Posterior vena cava (tissue), 2 donors: ENCODE measurements around the gene MYH2. TPM values are rescaled to one million over a fixed set of nuclear protein-coding genes. Genes with fewer than 3 reads are reported as not detected.
"Not testable (repeated sequence)": the region's sequence is repeated elsewhere in the genome, so short reads cannot be mapped to it uniquely, and the experiment has no call there.

Experiments
- DNase-seq: peaks from one replicate; pipeline ENCODE4 v3.0.0-alpha.2; 2020; ENCODE audit warnings: low spot score
- intact Hi-C, 2 donors: fragments of 100-400 bp; cut with DNase I; formaldehyde crosslinking; loops; one replicate each; pipeline versions ENCODE4 v1.14.1 to v1.14.2; 2022 to 2023
- long read RNA-seq, 2 donors: library from polyadenylated mRNA; unstranded; transcript quantifications; one replicate each; pipeline ENCODE4 v2.0.0, GENCODE V29; 2020 to 2021
- total RNA-seq, 2 donors: library from RNA; stranded (reverse); fragmentation: NEBNext Ultra II Directional; extraction: Animal tissue kit (Norgen Biotek cat#: 25700); gene quantifications; one replicate each; pipeline ENCODE4 v1.2.1, GENCODE V29; 2021
- donor health status: DM: yes; HTN: yes; CAD: no.
- donor health status: DM: yes; HTN: yes; CAD: no.

Gene MYH2
- under 1 TPM in 1 of 2 donors, not detected in 1; 0.43 TPM for total RNA-seq
- long read RNA-seq, donor 1, result 0 reads
- long read RNA-seq, donor 2, result 0 reads

- DNase-seq, result no peak
- intact Hi-C loops, result no loop called here
Observed at GRCh38 chr17:10549096-10549842, at the start of gene MYH2. Gene MYH2 (minus strand): TSS chr17:10549658. CDS start chr17:10547920, 1,738 bp downstream.

GRCh38 chr17:10598621-10599020 is 49.2 kb upstream of the MYH2 start:
- no peak for DNase-seq
- intact Hi-C loops, result no loop called here

DNA sequence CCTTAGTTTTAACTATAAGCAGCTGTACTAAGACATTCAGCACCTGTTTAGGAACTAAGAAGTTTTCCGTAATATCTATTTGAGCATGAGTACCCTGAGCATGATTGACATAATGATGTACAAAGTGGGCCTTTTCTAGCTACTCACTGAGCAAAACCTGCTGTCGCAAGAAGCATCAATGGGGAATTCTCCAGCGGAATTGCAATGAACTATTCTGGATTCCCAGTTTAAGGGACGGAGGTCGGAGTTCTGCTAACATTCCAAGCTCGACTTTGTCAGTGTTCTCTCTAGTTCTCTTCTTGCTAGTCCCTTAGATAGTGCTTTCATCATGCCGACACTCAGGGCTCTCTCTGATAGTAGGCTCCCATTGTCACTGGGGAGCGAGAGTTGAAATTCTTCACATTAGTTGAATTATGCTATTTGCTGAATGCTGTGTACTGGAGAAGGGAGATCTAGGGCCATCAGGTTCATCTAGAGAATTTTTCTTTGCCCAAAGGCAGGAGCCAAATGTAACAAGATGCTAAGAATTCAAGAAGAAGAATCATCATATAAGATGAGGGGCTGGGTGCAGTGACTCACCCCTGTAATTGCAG is 40.2 kb upstream of the MYH2 start:
- intact Hi-C loops, result no loop called here
- DNase-seq, result no peak

DNA sequence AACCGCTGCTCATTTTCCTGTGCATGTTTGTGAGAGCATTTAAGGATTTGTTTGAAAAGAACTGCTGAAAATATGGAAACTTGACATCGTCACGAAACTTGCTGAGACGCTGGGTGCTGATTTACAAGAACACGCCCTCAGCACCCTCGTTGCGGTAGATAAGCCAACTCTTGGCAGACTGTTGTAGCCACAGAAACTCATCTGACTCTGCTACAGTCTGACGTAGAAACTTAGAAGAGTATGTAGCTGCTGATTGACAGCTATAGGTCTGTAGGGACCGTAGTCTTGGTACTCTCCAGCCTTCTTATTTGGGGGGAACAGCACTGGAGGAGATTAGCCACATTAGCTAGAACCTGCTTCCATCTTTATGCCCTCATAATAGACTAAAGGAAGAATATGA is 36.1 kb upstream of the MYH2 start:
- no peak for DNase-seq
- intact Hi-C loops, result no loop called here

DNA sequence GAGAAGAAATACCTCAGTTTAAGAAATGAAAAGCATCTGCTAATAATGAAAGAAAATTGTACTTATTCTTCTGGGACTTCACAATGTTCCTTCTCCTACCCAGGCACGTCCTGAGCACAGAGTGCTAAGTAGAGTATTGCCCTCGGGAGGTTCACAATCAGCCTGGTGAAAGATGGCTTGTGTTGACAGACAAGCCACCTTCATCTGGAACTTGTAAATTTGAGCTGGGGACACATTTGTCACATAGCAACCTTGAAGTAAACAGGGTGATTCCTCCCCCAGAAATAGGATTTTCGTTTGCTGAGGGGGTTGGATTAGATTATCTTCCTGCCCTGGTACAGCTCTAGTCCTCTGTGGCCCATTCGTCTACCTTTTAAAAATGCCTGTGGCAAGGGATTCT is 34.4 kb upstream of the MYH2 start:
- no peak for DNase-seq
- intact Hi-C loops, result no loop called here

- no peak for DNase-seq
- intact Hi-C loops, result no loop called here
Observed at GRCh38 chr17:10579270-10579669, 29.8 kb upstream of the MYH2 start.

- intact Hi-C loops, result no loop called here
- no peak for DNase-seq
Observed at GRCh38 chr17:10574324-10574723, 24.9 kb upstream of the MYH2 start.

GRCh38 chr17:10563991-10564660 is 14.7 kb upstream of the MYH2 start:
- DNase-seq, result no peak
- intact Hi-C loops, result no loop called here

DNA sequence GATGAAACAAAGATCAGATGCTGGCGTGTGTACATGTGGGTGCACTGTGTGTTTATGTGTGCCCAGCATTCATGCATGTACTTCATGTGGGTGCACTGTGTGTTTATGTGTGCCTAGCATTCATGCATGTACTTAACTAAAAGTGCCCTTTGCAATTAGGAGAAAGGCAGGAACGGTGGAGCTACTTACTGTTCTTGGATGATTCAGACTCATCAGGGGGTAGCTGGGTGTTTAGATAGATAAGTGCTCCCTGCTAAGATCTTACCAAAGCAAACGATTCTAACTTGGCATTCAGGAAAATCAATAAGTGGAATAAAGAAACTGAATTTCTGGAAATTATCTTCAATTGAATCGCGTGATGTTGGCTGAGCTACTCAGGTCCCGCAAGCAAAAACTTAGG is 8.6 kb upstream of the MYH2 start:
- no peak for DNase-seq
- intact Hi-C loops, result loop anchor here in 1 of 2 donors (1.0 kb wide), 1 partner anchor 15 kb away; no protein-coding TSS in a partner anchor

DNA sequence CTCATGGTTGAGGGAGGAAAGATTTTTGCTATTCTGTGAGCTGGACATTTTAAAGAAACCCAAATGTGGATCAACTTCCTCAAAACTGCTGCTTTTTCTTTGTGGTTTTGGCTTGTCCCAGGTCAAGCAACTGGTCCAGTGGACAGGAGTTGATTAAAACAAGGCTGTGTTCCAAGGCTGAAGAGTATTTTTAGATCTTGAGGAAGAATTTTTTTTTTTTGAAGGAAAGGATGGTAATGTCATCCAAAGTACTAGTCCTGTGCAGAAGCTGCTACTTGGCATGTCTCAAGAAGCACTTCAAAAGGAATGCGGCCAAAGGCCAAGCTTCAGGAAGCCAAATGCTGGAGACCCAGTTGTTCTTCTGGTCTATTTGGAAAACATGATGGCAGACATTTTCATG is 8.0 kb upstream of the MYH2 start:
- no peak for DNase-seq
- intact Hi-C loops, result no loop called here

- intact Hi-C loops, result no loop called here
- DNase-seq, result no peak
Observed at GRCh38 chr17:10556301-10557005, 7.0 kb upstream of the MYH2 start.

DNA sequence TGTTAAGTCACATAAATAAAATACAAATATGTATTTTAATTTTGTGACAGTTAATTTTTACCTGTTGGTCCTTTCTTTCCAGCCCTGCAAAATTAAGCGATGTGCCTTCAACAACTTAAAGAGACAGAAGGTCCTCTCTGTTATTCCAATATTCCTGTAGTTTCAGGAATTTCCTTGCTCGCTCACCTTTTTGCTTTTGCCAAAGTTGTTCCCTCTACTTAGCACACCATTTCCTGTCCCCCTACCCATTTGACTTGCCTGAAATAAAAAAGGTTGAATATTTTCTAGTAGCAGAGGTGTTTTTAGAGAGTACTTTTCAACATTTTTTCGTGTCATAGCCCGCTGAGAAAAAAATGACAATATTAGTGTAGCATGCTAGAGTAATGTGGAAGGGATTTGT is 556 bp upstream of the MYH2 start:
- no peak for DNase-seq
- intact Hi-C loops, result no loop called here

GRCh38 chr17:10547351-10547750 is 2.1 kb downstream of the MYH2 start:
- intact Hi-C loops, result no loop called here
- DNase-seq, result no peak

GRCh38 chr17:10543486-10543885 is 6.0 kb downstream of the MYH2 start:
- not testable (repeated sequence) for DNase-seq
- intact Hi-C loops, result loop anchor here in 1 of 2 donors (1.0 kb wide), 1 partner anchor 15 kb away; no protein-coding TSS in a partner anchor

DNA sequence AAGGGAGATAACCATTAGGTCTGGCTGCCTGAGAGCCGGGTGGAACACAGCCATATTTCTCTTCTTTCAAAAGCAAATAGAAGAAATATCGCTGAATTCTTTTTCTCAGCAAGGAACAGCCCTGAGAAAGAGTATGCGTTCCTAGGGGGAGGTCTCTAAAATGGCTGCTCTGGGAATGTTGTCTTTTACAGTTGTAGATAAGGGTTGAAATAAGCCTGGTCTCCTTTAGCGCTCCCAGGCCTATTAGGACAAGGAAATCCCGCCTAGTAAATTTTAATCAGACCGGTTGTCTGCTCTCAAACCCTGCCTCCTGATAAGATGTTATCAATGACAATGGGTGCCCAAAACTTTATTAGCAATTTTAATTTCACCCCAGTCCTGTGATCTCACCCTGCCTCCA is 8.3 kb downstream of the MYH2 start:
- DNase-seq, intact Hi-C loops: not testable (repeated sequence)

GRCh38 chr17:10532026-10532425 is 17.4 kb downstream of the MYH2 start:
- no peak for DNase-seq
- intact Hi-C loops, result no loop called here

GRCh38 chr17:10527419-10527818 is 22.0 kb downstream of the MYH2 start:
- DNase-seq, result no peak
- intact Hi-C loops, result no loop called here

DNA sequence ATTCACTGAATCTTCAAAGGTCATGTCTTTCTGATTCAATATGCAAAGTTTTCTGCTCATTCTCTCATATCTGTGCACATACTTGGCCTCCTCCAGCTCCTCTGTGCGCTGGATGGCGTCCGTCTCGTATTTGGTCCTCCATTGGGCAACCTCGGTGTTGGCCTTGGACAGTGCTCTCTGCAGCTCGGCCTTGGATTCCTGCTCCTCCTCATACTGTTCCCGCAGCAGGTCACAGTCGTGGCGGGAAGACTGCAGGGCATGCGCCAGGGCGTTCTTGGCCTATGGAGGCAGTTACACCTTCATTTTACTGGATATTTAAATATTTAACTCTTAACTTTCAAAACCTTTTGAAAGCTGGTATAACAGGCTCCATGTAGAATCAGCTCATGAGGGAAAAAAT is 22.9 kb downstream of the MYH2 start:
- DNase-seq, result no peak
- intact Hi-C loops, result no loop called here

DNA sequence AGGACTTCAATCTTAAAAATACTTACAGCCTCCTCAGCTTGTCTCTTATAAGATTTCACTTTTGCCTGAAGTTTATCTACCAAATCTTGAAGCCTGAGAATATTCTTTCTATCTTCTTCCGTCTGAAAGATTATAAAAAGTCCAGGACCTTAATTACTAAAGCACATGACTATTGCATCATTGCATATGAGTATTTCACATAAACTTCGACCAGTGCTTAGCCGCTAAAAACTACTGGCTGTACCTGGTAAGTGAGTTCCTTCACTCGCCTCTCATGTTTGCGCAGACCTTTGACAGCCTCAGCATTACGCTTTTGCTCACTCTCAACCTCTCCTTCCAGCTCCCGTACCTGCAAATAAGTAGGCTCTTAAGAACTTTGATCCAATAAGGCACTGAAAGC is 26.4 kb downstream of the MYH2 start:
- no peak for DNase-seq
- intact Hi-C loops, result no loop called here

DNA sequence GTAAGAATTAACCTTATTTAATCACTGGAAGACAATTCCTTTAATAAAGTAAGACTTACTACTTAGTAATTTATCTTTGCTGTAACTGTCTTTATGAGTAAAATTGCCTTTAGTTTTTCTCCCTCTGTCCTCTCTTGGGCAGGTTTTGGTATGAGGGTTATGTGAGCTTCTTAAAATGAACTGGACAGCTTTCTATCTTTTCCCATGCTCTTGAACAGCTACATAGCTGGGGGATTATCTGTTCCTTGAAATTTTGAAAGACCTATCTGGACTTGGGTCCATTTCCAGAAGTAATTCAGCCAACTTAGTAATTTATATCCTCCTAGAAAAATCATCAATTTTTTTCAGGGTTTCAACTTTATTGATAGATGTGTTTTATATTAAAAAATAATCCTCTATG is 27.5 kb downstream of the MYH2 start:
- intact Hi-C loops, result no loop called here
- no peak for DNase-seq
